Measurements from ENCODE around the gene PATJ. TPM values are rescaled to one million over a fixed set of nuclear protein-coding genes. Genes with fewer than 3 reads are reported as not detected.

PATJ gene
- total RNA-seq, 4 donors from 2014 or later = 25.7 to 37.4 (median 31.8) TPM

DNA sequence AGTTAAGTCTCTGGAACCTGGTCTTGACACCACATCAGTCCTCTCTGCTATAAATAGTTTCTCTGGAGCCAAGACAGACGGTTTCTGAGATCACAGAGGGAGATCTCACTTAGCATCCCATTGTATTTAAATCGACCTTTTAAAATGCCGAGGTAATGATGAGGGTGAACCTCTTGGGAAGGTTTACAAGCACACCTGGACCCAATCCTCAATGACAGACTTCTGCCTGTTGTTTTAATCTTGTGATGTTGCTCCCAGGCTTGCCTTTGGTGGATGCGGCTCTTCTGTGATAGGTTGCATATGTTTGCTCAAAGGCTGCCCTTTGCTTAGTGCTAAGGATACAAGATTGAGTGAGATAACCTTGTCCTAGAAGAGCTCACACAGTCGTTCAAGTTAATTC lies 347.7 kb downstream of the PATJ start:
- peaks cover 0 to 26% (median 9%) of the 10 kb centered on the region in 4 donors for H3K36me3 ChIP-seq
- no peaks in the 10 kb centered on the region for H3K27me3 ChIP-seq
- DNase-seq (ENCODE audit: extremely low spot score) = no peak
- no peaks in the 10 kb centered on the region for H3K4me1 ChIP-seq
- H3K27ac ChIP-seq (replicated peaks in 1 of 4) = no peak overlapping the region
- intact Hi-C loops (cut with DNase I) = no loop called here
- 55% methylated on average over 5 of the region's 5 CpGs for WGBS
- H3K9me3 ChIP-seq = no peaks in the 10 kb centered on the region
- no peak for TF ChIP-seq POLR2AphosphoS5 (IDR thresholded peaks at IDR 0.05)
- no peak for TF ChIP-seq POLR2A (IDR thresholded peaks at IDR 0.05; ENCODE audit: low read depth)
- TF ChIP-seq CTCF (IDR thresholded peaks at IDR 0.05) = no peak
- no peak for TF ChIP-seq EP300 (IDR thresholded peaks at IDR 0.05)
- H3K4me3 ChIP-seq = no peak overlapping the region

- no peak for DNase-seq (ENCODE audit: extremely low spot score)
- H3K9me3 ChIP-seq = no peaks in the 10 kb centered on the region
- H3K4me1 ChIP-seq = no peaks in the 10 kb centered on the region
- intact Hi-C loops (cut with DNase I) = no loop called here
- no peaks in the 10 kb centered on the region for H3K27me3 ChIP-seq
- H3K4me3 ChIP-seq = no peak overlapping the region
- H3K27ac ChIP-seq (replicated peaks in 1 of 4) = no peak overlapping the region
- TF ChIP-seq POLR2A (IDR thresholded peaks at IDR 0.05; ENCODE audit: low read depth) = no peak
- TF ChIP-seq POLR2AphosphoS5 (IDR thresholded peaks at IDR 0.05) = no peak
- TF ChIP-seq CTCF (IDR thresholded peaks at IDR 0.05) = no peak
- no peak for TF ChIP-seq EP300 (IDR thresholded peaks at IDR 0.05)
- 97% methylated on average over 4 of the region's 4 CpGs for WGBS
- peaks cover 0 to 11% (median 2%) of the 10 kb centered on the region in 4 donors for H3K36me3 ChIP-seq
Observed at GRCh38 chr1:62092110-62092509, 349.8 kb downstream of the PATJ start.

GRCh38 chr1:62093261-62093660 lies 351.0 kb downstream of the PATJ start:
- Histone ChIP-seq H3K9me3 (no peaks in the 10 kb centered on the region), H3K4me1 (no peaks in the 10 kb centered on the region), H3K4me3 (no peak overlapping the region), H3K36me3 (peaks cover 0 to 1% (median under 1%) of the 10 kb centered on the region in 4 donors), H3K27ac (replicated peaks in 1 of 4) (no peak overlapping the region), H3K27me3 (no peaks in the 10 kb centered on the region)
- 82% methylated on average over 3 of the region's 3 CpGs for WGBS
- DNase-seq (ENCODE audit: extremely low spot score) = no peak
- TF ChIP-seq CTCF (IDR thresholded peaks at IDR 0.05) = no peak
- intact Hi-C loops (cut with DNase I) = no loop called here

GRCh38 chr1:62097464-62097863 lies 355.2 kb downstream of the PATJ start:
- DNase-seq (ENCODE audit: extremely low spot score) = no peak
- intact Hi-C loops (cut with DNase I) = no loop called here
- Histone ChIP-seq H3K36me3 (no peaks in the 10 kb centered on the region), H3K27ac (replicated peaks in 1 of 4) (no peak overlapping the region), H3K27me3 (no peaks in the 10 kb centered on the region), H3K9me3 (no peaks in the 10 kb centered on the region), H3K4me3 (no peak overlapping the region), H3K4me1 (no peaks in the 10 kb centered on the region)
- TF ChIP-seq EP300 (IDR thresholded peaks at IDR 0.05) = no peak
- TF ChIP-seq CTCF (IDR thresholded peaks at IDR 0.05) = no peak
- TF ChIP-seq POLR2A (IDR thresholded peaks at IDR 0.05; ENCODE audit: low read depth) = no peak
- TF ChIP-seq POLR2AphosphoS5 (IDR thresholded peaks at IDR 0.05) = no peak
- 97% methylated on average over 3 of the region's 3 CpGs for WGBS

- H3K36me3 ChIP-seq = no peaks in the 10 kb centered on the region
- no peak for DNase-seq (ENCODE audit: extremely low spot score)
- TF ChIP-seq POLR2AphosphoS5 (IDR thresholded peaks at IDR 0.05) (no peak), POLR2A (IDR thresholded peaks at IDR 0.05; ENCODE audit: low read depth) (no peak), CTCF (IDR thresholded peaks at IDR 0.05) (no peak), EP300 (IDR thresholded peaks at IDR 0.05) (no peak)
- intact Hi-C loops (cut with DNase I) = no loop called here
- no peaks in the 10 kb centered on the region for H3K4me1 ChIP-seq
- WGBS = 100% methylated on average over 2 of the region's 2 CpGs
- no peaks in the 10 kb centered on the region for H3K27me3 ChIP-seq
- H3K4me3 ChIP-seq = no peak overlapping the region
- no peak overlapping the region for H3K27ac ChIP-seq (replicated peaks in 1 of 4)
- H3K9me3 ChIP-seq = no peaks in the 10 kb centered on the region
Observed at GRCh38 chr1:62100442-62100841, 358.2 kb downstream of the PATJ start.

All from esophagus muscularis mucosa (tissue), 4 donors.